K562 (cell line): ENCODE data around the gene TRPC5OS. TPM values are rescaled to one million over a fixed set of nuclear protein-coding genes. Genes with fewer than 3 reads are reported as not detected.

ENCODE experiments used
- ATAC-seq: fragments of 200-7000 bp; cut with Tn5 transposase; 3 replicates; pipeline ENCODE4 v1.9.1; 2020; ENCODE audit warnings: moderate library complexity
- BruUV-seq: library from RNA; stranded (reverse); fragments of 400-500 nt; replicated peaks from 2 replicates; lab custom pipeline; 2021; lab: Mats Ljungman, UMichigan
- CTCF ChIA-PET: fragments of 300-600 bp; formaldehyde crosslinking; extraction: SDS; loops from one replicate; lab custom pipeline; 2021; ENCODE audit warnings: low intra/inter-chr PET ratio; lab: Yijun Ruan, JAX
- POLR2A ChIA-PET: fragments of 300-600, 350-650 bp; sonication (Branson Sonifier 250); formaldehyde crosslinking; extraction: SDS; loops from one replicate; lab custom pipeline; 2021; ENCODE audit warnings: antibody characterized with exemption, inconsistent platforms; lab: Yijun Ruan, JAX
- DNase-seq, 4 experiments: peaks; one replicate each; pipeline versions ENCODE4 v3.0.0 to v3.0.0-alpha.2; 2011 to 2018; ENCODE audit warnings: low spot score in 3 of 4, mixed read lengths in 3 of 4; ENCODE audit errors: extremely low read depth in 1 of 4
- FAIRE-seq: peaks from 2 replicates; lab custom pipeline; 2011; peaks lifted over from hg19 to GRCh38; lab: Jason Lieb, UNC
- H2AFZ ChIP-seq: 2 replicates; pipeline ENCODE4 v1.6.0; 2011; ENCODE audit warnings: low read depth, low read length, control low read depth, inconsistent platforms
- H3K27ac ChIP-seq: fragments of 200-600 bp; 3 replicates; pipeline ENCODE4 v1.8.0; 2011; ENCODE audit warnings: low read depth, mild to moderate bottlenecking, control low read depth, inconsistent platforms, low read length, moderate library complexity, mixed read lengths; ENCODE audit errors: extremely low read depth
- H3K27me3 ChIP-seq, 2 experiments: fragments of 300-600 bp in 1 of 2; 2 replicates in 1 of 2; 3 replicates in 1 of 2; pipeline versions ENCODE4 v1.6.0 to v1.8.0; 2011; ENCODE audit warnings: inconsistent platforms in 2 of 2, low read length in 2 of 2, mild to moderate bottlenecking in 1 of 2, mixed read lengths in 1 of 2, moderate library complexity in 1 of 2; ENCODE audit not compliant: control insufficient read depth in 2 of 2, insufficient read depth in 2 of 2
- H3K36me3 ChIP-seq: fragments of 300-600 bp; 3 replicates; pipeline ENCODE4 v1.8.0; 2011; ENCODE audit warnings: mild to moderate bottlenecking, low read length, inconsistent platforms; ENCODE audit not compliant: control insufficient read depth, insufficient read depth
- H3K4me1 ChIP-seq, 2 experiments: fragments of 200-600 bp in 1 of 2; replicated peaks in 1 of 2; 2 replicates in 1 of 2; 3 replicates in 1 of 2; pipeline versions ENCODE4 v1.5.1 to v1.8.0; 2011; ENCODE audit warnings: inconsistent platforms in 2 of 2, low read length in 2 of 2, mild to moderate bottlenecking in 1 of 2, mixed read lengths in 1 of 2, moderate library complexity in 1 of 2; ENCODE audit not compliant: control insufficient read depth in 2 of 2, insufficient read depth in 2 of 2
- H3K4me2 ChIP-seq: 2 replicates; pipeline ENCODE4 v1.6.1; 2011; ENCODE audit warnings: low read length, control low read depth, inconsistent platforms, mixed read lengths; ENCODE audit not compliant: insufficient read depth
- H3K4me3 ChIP-seq: fragments of 200-600 bp; sonication (generic), shearing (Covaris generic); 2 replicates; pipeline ENCODE4 v1.5.1; 2016; ENCODE audit warnings: control low read depth, inconsistent platforms
- H3K79me2 ChIP-seq: fragments of 200-600 bp; 3 replicates; pipeline ENCODE4 v1.8.0; 2011; ENCODE audit warnings: low read length, inconsistent platforms; ENCODE audit not compliant: control insufficient read depth, insufficient read depth
- H3K9ac ChIP-seq, 2 experiments: 2 replicates each; pipeline versions ENCODE4 v1.6.0 to v1.6.1; 2011; ENCODE audit warnings: low read depth in 2 of 2, low read length in 2 of 2, control low read depth in 1 of 2, inconsistent platforms in 1 of 2, mild to moderate bottlenecking in 1 of 2, mixed read lengths in 1 of 2; ENCODE audit not compliant: insufficient read depth in 1 of 2
- H3K9me1 ChIP-seq: one replicate; pipeline ENCODE4 v1.6.0; 2011; ENCODE audit warnings: inconsistent platforms, mild to moderate bottlenecking, low read length, moderate library complexity; ENCODE audit not compliant: control insufficient read depth, insufficient read depth
- H3K9me3 ChIP-seq: replicated peaks from 2 replicates; pipeline ENCODE4 v1.5.1; 2011; ENCODE audit warnings: low read depth, low read length, inconsistent platforms; ENCODE audit not compliant: control insufficient read depth, insufficient read depth
- H4K20me1 ChIP-seq: replicated peaks from 2 replicates; pipeline ENCODE4 v1.6.1; 2011; ENCODE audit warnings: low read length, inconsistent platforms, mixed read lengths; ENCODE audit not compliant: control insufficient read depth, insufficient read depth
- ETV5 ChIP-seq: sonication (generic); formaldehyde crosslinking; IDR thresholded peaks from 2 replicates; pipeline ENCODE4 v1.4.0; 2020; ENCODE audit warnings: low read depth, mild to moderate bottlenecking, missing genetic modification reagents
- HDAC3 ChIP-seq: fragments of 450-650 bp; IDR thresholded peaks from 2 replicates; pipeline ENCODE4 v1.6.1; 2018; ENCODE audit warnings: borderline replicate concordance, mild to moderate bottlenecking, moderate library complexity; ENCODE audit not compliant: partially characterized antibody
- KLF6 ChIP-seq: fragments of 250-450 bp; sonication (Bioruptor Pico); IDR thresholded peaks from 2 replicates; pipeline ENCODE4 v1.4.0; 2020; ENCODE audit warnings: mild to moderate bottlenecking, moderate library complexity, borderline replicate concordance
- MCM7 ChIP-seq, 2 experiments: fragments of 450-650 bp; IDR thresholded peaks; 2 replicates each; pipeline ENCODE4 v1.6.1; 2016 to 2018
- MEF2A ChIP-seq: IDR thresholded peaks from 2 replicates; pipeline ENCODE4 v1.6.1; 2011; ENCODE audit warnings: low read depth, mild to moderate bottlenecking, low read length, moderate library complexity; ENCODE audit not compliant: control insufficient read depth
- SRSF1 ChIP-seq: fragments of 200-400 bp; formaldehyde crosslinking; IDR thresholded peaks from 2 replicates; pipeline ENCODE4 v1.6.1; 2017; ENCODE audit warnings: mild to moderate bottlenecking, low read depth, low read length, moderate library complexity
- ZC3H4 ChIP-seq: sonication (generic); formaldehyde crosslinking; IDR thresholded peaks from 2 replicates; pipeline ENCODE4 v1.9.0; 2021; ENCODE audit warnings: missing genetic modification reagents, borderline replicate concordance
- ZKSCAN3 ChIP-seq: fragments of 250-450 bp; sonication (Bioruptor Pico); IDR thresholded peaks from 2 replicates; pipeline ENCODE4 v1.4.0; 2020
- ZNF282 ChIP-seq: sonication (generic); formaldehyde crosslinking; IDR thresholded peaks from 2 replicates; pipeline ENCODE4 v1.8.1; 2023; ENCODE audit warnings: missing genetic modification reagents
- ZNF445 ChIP-seq: fragments of 250-450 bp; sonication (Bioruptor Pico); IDR thresholded peaks from 2 replicates; pipeline ENCODE4 v1.4.0; 2020; ENCODE audit warnings: low read depth, mild to moderate bottlenecking, moderate library complexity
- ZNF696 ChIP-seq: fragments of 250-450 bp; sonication (Bioruptor Pico); conservative IDR thresholded peaks from 2 replicates; pipeline ENCODE4 v1.4.0; 2020; ENCODE audit warnings: mild to moderate bottlenecking, moderate library complexity
- ZNF79 ChIP-seq: fragments of 250-450 bp; sonication (Bioruptor Pico); IDR thresholded peaks from 2 replicates; pipeline ENCODE4 v1.4.0; 2020; ENCODE audit warnings: low read depth, mild to moderate bottlenecking, moderate library complexity
- WGBS: fragments of 100-300 bp; shearing (Covaris generic); methylation state at CpG from one replicate; pipeline ENCODE4 v1.1.6; 2016; ENCODE audit warnings: low coverage, mixed read lengths; ENCODE audit not compliant: insufficient coverage; ENCODE audit errors: missing lambda C conversion rate; 5-methylcytosine and 5-hydroxymethylcytosine counted together
- in situ Hi-C: fragments of 300-500 bp; cut with MboI; formaldehyde crosslinking; loops from 4 replicates; pipeline ENCODE4 v1.15.0; 2018; ENCODE audit warnings: inconsistent platforms, mixed read lengths
- intact Hi-C: fragments of 100-400 bp; cut with micrococcal nuclease; formaldehyde crosslinking; loops from 2 replicates; pipeline ENCODE4 v1.14.2; 2022
- polyA plus RNA-seq, 8 experiments: library from polyadenylated mRNA; depleted of rRNA in 4 of 8; stranded (reverse) in 5 of 8; unstranded in 3 of 8; fragments of >200 nt; fragmentation: Nextera tagmentation in 2 of 8; fragmentation: Illumina TruSeq in 1 of 8; extraction: Ambion mirVana in 2 of 8; extraction: Trizol in 1 of 8; gene quantifications; 2 replicates each; pipeline versions ENCODE4 v1.2.1 to v1.2.3, GENCODE V29; 2011 to 2014; ENCODE audit warnings: inconsistent platforms in 1 of 8, missing spikeins in 1 of 8
- total RNA-seq, 7 experiments: library from RNA; depleted of rRNA in 6 of 7; stranded (reverse); fragments of >200 nt in 6 of 7; fragmentation: Illumina TruSeq in 2 of 7; extraction: Trizol in 2 of 7; gene quantifications; 2 replicates each; pipeline versions ENCODE4 v1.2.1 to v1.2.3, GENCODE V29; 2011 to 2021; ENCODE audit warnings: low replicate concordance in 1 of 7
- TF ChIP-seq, protein P1 (sequence below): fragments of 450-650 bp; IDR thresholded peaks from 2 replicates; pipeline ENCODE4 v1.6.1; 2017; ENCODE audit warnings: mild to moderate bottlenecking, moderate library complexity

Gene TRPC5OS
- total and polyA plus RNA-seq, 9 of the 15 experiments (the other 6 are each of a cell fraction or from before 2014, with no cell fraction given) = not detected

DNA sequence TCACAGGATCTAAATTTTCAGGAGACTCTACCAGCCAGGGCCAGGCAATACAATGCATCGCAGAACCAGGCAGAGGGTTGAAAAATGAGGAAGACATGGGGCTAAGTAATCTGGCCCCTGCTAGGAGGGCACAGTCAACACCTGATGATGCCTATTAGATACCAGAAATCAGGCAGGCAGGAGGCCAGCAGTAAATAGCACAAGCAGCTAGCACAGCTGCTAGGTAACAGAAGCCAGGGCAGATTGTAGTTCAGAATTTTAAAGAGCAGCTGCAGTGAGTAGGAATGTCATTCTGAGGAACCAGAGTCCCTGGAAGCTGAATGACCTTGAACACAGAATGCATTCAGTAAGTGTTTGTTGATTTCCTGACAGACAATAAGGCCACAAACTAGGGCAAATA, 38.8 kb upstream of the TRPC5OS start:
- Histone ChIP-seq H2AFZ (no peak overlapping the region), H3K9ac (no peak overlapping the region), H3K4me1 (no peaks in the 10 kb centered on the region), H3K36me3 (no peaks in the 10 kb centered on the region), H3K27me3 (no peaks in the 10 kb centered on the region; a peak in 1 of 5 replicates), H3K4me2 (no peak overlapping the region), H3K9me1 (no peaks in the 10 kb centered on the region), H3K79me2 (no peaks in the 10 kb centered on the region), H3K9me3 (no peaks in the 10 kb centered on the region), H3K4me3 (no peak overlapping the region), H3K27ac (no peak overlapping the region), H4K20me1 (no peaks in the 10 kb centered on the region; the same call in 1 of the 2 replicates)
- no CpG with 5 or more reads among the region's 1 CpG for WGBS
- ChIA-PET POLR2A (no interaction called here), CTCF (no interaction called here)
- no TSS peak for BruUV-seq
- in situ Hi-C loops = no loop called here
- intact Hi-C loops = no loop called here
- no peak for FAIRE-seq
- TF ChIP-seq ZNF696 (CRISPR knock-in tag) (no peak), ZKSCAN3 (no peak), HDAC3 (no peak), ZC3H4 (no peak), ZNF282 (CRISPR knock-in tag) (no peak), ZNF445 (CRISPR knock-in tag) (no peak), SRSF1 (no peak), ETV5 (CRISPR knock-in tag) (no peak), MEF2A (no peak), MCM7 (IDR thresholded peaks at IDR 0.05) (no peak), KLF6 (CRISPR knock-in tag) (no peak), ZNF79 (CRISPR knock-in tag) (no peak)
- TF ChIP-seq, protein P1, sequence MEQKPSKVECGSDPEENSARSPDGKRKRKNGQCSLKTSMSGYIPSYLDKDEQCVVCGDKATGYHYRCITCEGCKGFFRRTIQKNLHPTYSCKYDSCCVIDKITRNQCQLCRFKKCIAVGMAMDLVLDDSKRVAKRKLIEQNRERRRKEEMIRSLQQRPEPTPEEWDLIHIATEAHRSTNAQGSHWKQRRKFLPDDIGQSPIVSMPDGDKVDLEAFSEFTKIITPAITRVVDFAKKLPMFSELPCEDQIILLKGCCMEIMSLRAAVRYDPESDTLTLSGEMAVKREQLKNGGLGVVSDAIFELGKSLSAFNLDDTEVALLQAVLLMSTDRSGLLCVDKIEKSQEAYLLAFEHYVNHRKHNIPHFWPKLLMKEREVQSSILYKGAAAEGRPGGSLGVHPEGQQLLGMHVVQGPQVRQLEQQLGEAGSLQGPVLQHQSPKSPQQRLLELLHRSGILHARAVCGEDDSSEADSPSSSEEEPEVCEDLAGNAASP = no peak
- no peak for DNase-seq
- no peak for ATAC-seq
